CD4-positive, alpha-beta T cell treated with Interleukin-12 subunit alpha and Interleukin-12 subunit beta, for 1 hour (primary cell): ENCODE results near the gene CD2BP2.
"Not testable (repeated sequence)": the region's sequence is repeated elsewhere in the genome, so short reads cannot be mapped to it uniquely, and the experiment has no call there.

Experiments used
- DNase-seq: peaks from one replicate; pipeline ENCODE4 v3.0.0-alpha.2; 2020

Gene CD2BP2

GRCh38 chr16:30358990-30359870, 4.1 kb upstream of the CD2BP2 start:
- no peak for DNase-seq

GRCh38 chr16:30358577-30358936, 3.4 kb upstream of the CD2BP2 start:
- no peak for DNase-seq

- DNase-seq, result no peak
Measured at GRCh38 chr16:30357715-30358576, 2.8 kb upstream of the CD2BP2 start.

- DNase-seq, result no peak
Measured at GRCh38 chr16:30357085-30357714, 2.1 kb upstream of the CD2BP2 start.

- DNase-seq, result no peak
Measured at GRCh38 chr16:30356401-30357084, 1.4 kb upstream of the CD2BP2 start.

- DNase-seq, result no peak
Measured at GRCh38 chr16:30355954-30356308, 823 bp upstream of the CD2BP2 start.

GRCh38 chr16:30354423-30355143, 525 bp downstream of the CD2BP2 start:
- no peak for DNase-seq

- no peak for DNase-seq
Measured at GRCh38 chr16:30353438-30354129, 1.5 kb downstream of the CD2BP2 start.

GRCh38 chr16:30352488-30353401, 2.4 kb downstream of the CD2BP2 start:
- DNase-seq, result no peak

- DNase-seq, result no peak
Measured at GRCh38 chr16:30351586-30352419, 3.3 kb downstream of the CD2BP2 start.

- no peak for DNase-seq
Measured at GRCh38 chr16:30351001-30351441, 4.1 kb downstream of the CD2BP2 start.

GRCh38 chr16:30350134-30350871, 4.8 kb downstream of the CD2BP2 start:
- DNase-seq, result peak; percentile 44

- DNase-seq, result no peak
Measured at GRCh38 chr16:30349675-30350074, 5.4 kb downstream of the CD2BP2 start.

GRCh38 chr16:30348929-30349328, 6.2 kb downstream of the CD2BP2 start:
- no peak for DNase-seq

- DNase-seq, result no peak
Measured at GRCh38 chr16:30348113-30348512, 7.0 kb downstream of the CD2BP2 start.

GRCh38 chr16:30346286-30346685, 8.8 kb downstream of the CD2BP2 start:
- DNase-seq, result no peak

- DNase-seq, result not testable (repeated sequence)
Measured at GRCh38 chr16:30343491-30343820, 11.7 kb downstream of the CD2BP2 start.

- no peak for DNase-seq
Measured at GRCh38 chr16:30342751-30343490, 12.2 kb downstream of the CD2BP2 start.
